H1 (cell line): Measurements from ENCODE around the gene GAR1. TPM values are rescaled to one million over a fixed set of nuclear protein-coding genes. Genes with fewer than 3 reads are reported as not detected.

Experiments used
- CTCF ChIA-PET: fragments of 300-600 bp; sonication (Branson Sonifier 250); formaldehyde crosslinking; loops from one replicate; lab custom pipeline; 2021; ENCODE audit not compliant: partially characterized antibody; lab: Charles Lee
- POLR2A ChIA-PET: fragments of 300-600 bp; sonication (Branson Sonifier 250); formaldehyde crosslinking; loops from one replicate; lab custom pipeline; 2021; ENCODE audit warnings: inconsistent platforms; ENCODE audit not compliant: partially characterized antibody; lab: Charles Lee
- DNase-seq, 2 experiments: peaks; one replicate each; pipeline versions ENCODE4 v3.0.0 to v3.0.0-alpha.2; 2010 to 2022; ENCODE audit warnings: low spot score in 2 of 2, low read depth in 1 of 2, mixed read lengths in 1 of 2
- FAIRE-seq: peaks from 2 replicates; lab custom pipeline; 2011; peaks lifted over from hg19 to GRCh38; lab: Jason Lieb, UNC
- H2AFZ ChIP-seq: 2 replicates; pipeline ENCODE4 v1.8.1; 2012; ENCODE audit warnings: low read length, inconsistent platforms
- H2AK5ac ChIP-seq: 2 replicates; pipeline ENCODE4 v1.6.1; 2013; ENCODE audit warnings: low read depth, low read length
- H2BK120ac ChIP-seq: replicated peaks from 2 replicates; pipeline ENCODE3; 2013; ENCODE audit warnings: low read depth, low read length, inconsistent platforms
- H2BK12ac ChIP-seq: 2 replicates; pipeline ENCODE4 v1.6.1; 2013; ENCODE audit warnings: low read depth, low read length
- H2BK15ac ChIP-seq: 2 replicates; pipeline ENCODE4 v1.6.1; 2013; ENCODE audit warnings: low read length
- H2BK20ac ChIP-seq: 2 replicates; pipeline ENCODE4 v1.6.1; 2013; ENCODE audit warnings: low read length
- H2BK5ac ChIP-seq: 2 replicates; pipeline ENCODE4 v1.6.1; 2013; ENCODE audit warnings: low read depth, low read length
- H3K14ac ChIP-seq: 2 replicates; pipeline ENCODE4 v1.6.1; 2013; ENCODE audit warnings: inconsistent platforms; ENCODE audit not compliant: insufficient read length
- H3K18ac ChIP-seq: 2 replicates; pipeline ENCODE4 v1.6.1; 2013; ENCODE audit warnings: low read length; ENCODE audit errors: extremely low read depth
- H3K23ac ChIP-seq: 2 replicates; pipeline ENCODE4 v1.6.1; 2013; ENCODE audit warnings: inconsistent platforms; ENCODE audit not compliant: insufficient read length
- H3K23me2 ChIP-seq: 2 replicates; pipeline ENCODE4 v1.6.1; 2013; ENCODE audit warnings: low read depth, low read length
- H3K27ac ChIP-seq: 2 replicates; pipeline ENCODE4 v1.6.1; 2011; ENCODE audit warnings: low read depth, low read length, inconsistent platforms
- H3K27me3 ChIP-seq, 4 experiments: replicated peaks in 1 of 4; 1 replicate in 1 of 4; 2 replicates in 3 of 4; pipeline versions ENCODE4 v1.6.1 to v1.8.1; 2011 to 2013; ENCODE audit warnings: low read length in 3 of 4, mild to moderate bottlenecking in 3 of 4, inconsistent platforms in 2 of 4, mixed read lengths in 2 of 4, moderate library complexity in 1 of 4; ENCODE audit not compliant: control insufficient read depth in 3 of 4, insufficient read depth in 3 of 4; ENCODE audit errors: extremely low read depth in 1 of 4
- H3K36me3 ChIP-seq, 4 experiments: 2 replicates each; pipeline versions ENCODE4 v1.6.1 to v1.8.1; 2011 to 2013; ENCODE audit warnings: mild to moderate bottlenecking in 4 of 4, low read length in 3 of 4, moderate library complexity in 2 of 4, control low read depth in 1 of 4, inconsistent platforms in 1 of 4; ENCODE audit not compliant: insufficient read depth in 4 of 4, control insufficient read depth in 2 of 4
- H3K4ac ChIP-seq: replicated peaks from 2 replicates; pipeline ENCODE3; 2013; ENCODE audit warnings: low read length, low read depth, mixed read lengths, inconsistent platforms; ENCODE audit not compliant: insufficient read length
- H3K4me1 ChIP-seq, 4 experiments: replicated peaks in 1 of 4; 1 replicate in 1 of 4; 2 replicates in 3 of 4; pipeline versions ENCODE4 v1.6.1 to v1.8.1; 2011 to 2013; ENCODE audit warnings: low read length in 3 of 4, inconsistent platforms in 2 of 4, mixed read lengths in 1 of 4; ENCODE audit not compliant: insufficient read depth in 4 of 4, control insufficient read depth in 3 of 4
- H3K4me2 ChIP-seq, 2 experiments: 2 replicates each; pipeline versions ENCODE4 v1.6.1 to v1.8.1; 2011 to 2013; ENCODE audit warnings: low read depth in 2 of 2, low read length in 2 of 2, control low read depth in 1 of 2, inconsistent platforms in 1 of 2, mild to moderate bottlenecking in 1 of 2; ENCODE audit not compliant: insufficient read depth in 1 of 2
- H3K4me3 ChIP-seq, 4 experiments: fragments of 200-600, 300-600 bp in 1 of 4; sonication (generic), shearing (Covaris generic), sonication (Bioruptor Twin) in 1 of 4; 2 replicates each; pipeline versions ENCODE4 v1.5.1 to v1.8.1; 2011 to 2016; ENCODE audit warnings: low read length in 4 of 4, low read depth in 3 of 4, control low read depth in 2 of 4, inconsistent platforms in 2 of 4, mild to moderate bottlenecking in 2 of 4, mixed read lengths in 1 of 4, moderate library complexity in 1 of 4; ENCODE audit not compliant: insufficient read depth in 2 of 4; ENCODE audit errors: extremely low read depth in 1 of 4
- H3K56ac ChIP-seq: replicated peaks from 2 replicates; pipeline ENCODE3; 2013; ENCODE audit warnings: low read depth, mild to moderate bottlenecking, mixed read lengths, low read length, inconsistent platforms; ENCODE audit not compliant: insufficient read length
- H3K79me1 ChIP-seq: 2 replicates; pipeline ENCODE4 v1.6.1; 2013; ENCODE audit warnings: low read depth, low read length, control low read depth
- H3K79me2 ChIP-seq, 2 experiments: 2 replicates each; pipeline versions ENCODE4 v1.6.1 to v1.8.1; 2012 to 2013; ENCODE audit warnings: low read length in 2 of 2, mild to moderate bottlenecking in 2 of 2, inconsistent platforms in 1 of 2; ENCODE audit not compliant: insufficient read depth in 2 of 2, control insufficient read depth in 1 of 2
- H3K9ac ChIP-seq, 4 experiments: replicated peaks in 1 of 4; 1 replicate in 1 of 4; 2 replicates in 3 of 4; pipeline versions ENCODE4 v1.6.1 to v1.8.1; 2011 to 2013; ENCODE audit warnings: low read depth in 3 of 4, low read length in 3 of 4, control low read depth in 2 of 4, mild to moderate bottlenecking in 2 of 4, moderate library complexity in 2 of 4, inconsistent platforms in 1 of 4; ENCODE audit errors: extremely low read depth in 1 of 4
- H3K9me3 ChIP-seq, 2 experiments: 2 replicates each; pipeline versions ENCODE4 v1.6.1 to v1.8.1; 2012 to 2013; ENCODE audit warnings: mild to moderate bottlenecking in 2 of 2, moderate library complexity in 2 of 2, control low read depth in 1 of 2, inconsistent platforms in 1 of 2, low read depth in 1 of 2, low read length in 1 of 2, mixed read lengths in 1 of 2; ENCODE audit not compliant: insufficient read depth in 2 of 2
- H4K20me1 ChIP-seq, 2 experiments: replicated peaks in 1 of 2; 2 replicates each; pipeline versions ENCODE3 to v1.8.1; 2011 to 2013; ENCODE audit warnings: inconsistent platforms in 2 of 2, low read length in 2 of 2, mild to moderate bottlenecking in 1 of 2; ENCODE audit not compliant: insufficient read depth in 2 of 2, control insufficient read depth in 1 of 2
- H4K5ac ChIP-seq: 2 replicates; pipeline ENCODE4 v1.6.1; 2013; ENCODE audit warnings: low read length, low read depth, mixed read lengths, inconsistent platforms; ENCODE audit not compliant: insufficient read length
- H4K8ac ChIP-seq: 2 replicates; pipeline ENCODE4 v1.8.0; 2013; ENCODE audit warnings: mild to moderate bottlenecking, moderate library complexity, low read length, inconsistent platforms; ENCODE audit not compliant: insufficient read depth; ENCODE audit errors: extremely low read depth
- H4K91ac ChIP-seq: replicated peaks from 2 replicates; pipeline ENCODE3; 2013; ENCODE audit warnings: low read length, mixed read lengths, inconsistent platforms; ENCODE audit not compliant: insufficient read length
- BRCA1 ChIP-seq: IDR thresholded peaks from 2 replicates; pipeline ENCODE4 v1.6.1; 2012; ENCODE audit warnings: low read depth, low read length, improper control_type of control experiment
- CHD1 ChIP-seq: IDR thresholded peaks from 2 replicates; pipeline ENCODE4 v1.6.1; 2012; ENCODE audit warnings: low read depth, low read length, improper control_type of control experiment
- GTF2F1 ChIP-seq: IDR thresholded peaks from 2 replicates; pipeline ENCODE4 v1.6.1; 2012; ENCODE audit warnings: low read depth, low read length, improper control_type of control experiment, borderline replicate concordance
- JUN ChIP-seq: IDR thresholded peaks from 2 replicates; pipeline ENCODE4 v1.6.1; 2011; ENCODE audit warnings: low read depth, mild to moderate bottlenecking, improper control_type of control experiment, low read length
- KDM5A ChIP-seq: fragments of 200-600 bp; IDR thresholded peaks from 2 replicates; pipeline ENCODE4 v1.7.1; 2012; ENCODE audit warnings: mild to moderate bottlenecking, low read length, inconsistent platforms, mixed read lengths
- NANOG ChIP-seq: IDR thresholded peaks from 2 replicates; pipeline ENCODE4 v1.6.1; 2011; ENCODE audit warnings: low read length, low read depth, mild to moderate bottlenecking, inconsistent platforms; ENCODE audit not compliant: insufficient read depth, poor library complexity, severe bottlenecking
- NRF1 ChIP-seq: IDR thresholded peaks from 2 replicates; pipeline ENCODE4 v1.6.1; 2011; ENCODE audit warnings: mild to moderate bottlenecking, low read depth, low read length, improper control_type of control experiment
- POLR2AphosphoS5 ChIP-seq: IDR thresholded peaks from 2 replicates; pipeline ENCODE4 v1.6.1; 2011; ENCODE audit warnings: low read depth, low read length
- RAD21 ChIP-seq, 2 experiments: IDR thresholded peaks in 1 of 2; conservative IDR thresholded peaks in 1 of 2; 2 replicates each; pipeline ENCODE4 v1.6.1; 2011; ENCODE audit warnings: low read depth in 2 of 2, low read length in 2 of 2, improper control_type of control experiment in 1 of 2, inconsistent platforms in 1 of 2, mild to moderate bottlenecking in 1 of 2, moderate library complexity in 1 of 2
- SIN3A ChIP-seq, 2 experiments: IDR thresholded peaks in 1 of 2; conservative IDR thresholded peaks in 1 of 2; 2 replicates each; pipeline ENCODE4 v1.6.1; 2011 to 2012; ENCODE audit warnings: low read length in 2 of 2, improper control_type of control experiment in 1 of 2, low read depth in 1 of 2, mild to moderate bottlenecking in 1 of 2
- YY1 ChIP-seq: IDR thresholded peaks from 2 replicates; pipeline ENCODE4 v1.6.1; 2011; ENCODE audit warnings: low read depth, mild to moderate bottlenecking, low read length
- WGBS, 2 experiments: shearing (Covaris generic) in 1 of 2; methylation state at CpG; one replicate each; pipeline versions ENCODE4 v1.1.6 to v1.1.7; 2013 to 2015; ENCODE audit warnings: low lambda C conversion rate in 2 of 2, mixed read lengths in 2 of 2, inconsistent platforms in 1 of 2, low coverage in 1 of 2, missing lambda C conversion rate in 1 of 2; ENCODE audit not compliant: insufficient replicate concordance in 2 of 2, insufficient coverage in 1 of 2, insufficient read length in 1 of 2; ENCODE audit errors: extremely low coverage in 1 of 2, missing lambda C conversion rate in 1 of 2; 5-methylcytosine and 5-hydroxymethylcytosine counted together
- polyA plus RNA-seq, 7 experiments: library from polyadenylated mRNA; depleted of rRNA in 3 of 7; stranded (reverse) in 5 of 7; unstranded in 2 of 7; fragments of >200 nt in 5 of 7; fragments of 200-250 nt in 2 of 7; gene quantifications; 1 replicate in 5 of 7; 2 replicates in 1 of 7; 4 replicates in 1 of 7; pipeline versions ENCODE4 v1.2.1 to v1.2.3, GENCODE V29; 2011 to 2013; ENCODE audit warnings: missing spikeins in 2 of 7, mixed read lengths in 2 of 7
- total RNA-seq: library from RNA; stranded (reverse); fragmentation: NEBNext Ultra II Directional; extraction: Animal tissue kit (Norgen Biotek cat#: 25700); gene quantifications from 2 replicates; pipeline ENCODE4 v1.2.1, GENCODE V29; 2021
- TF ChIP-seq, protein P1 (sequence below): IDR thresholded peaks from 2 replicates; pipeline ENCODE4 v1.6.1; 2011; ENCODE audit warnings: low read depth, mild to moderate bottlenecking, low read length; ENCODE audit not compliant: insufficient read depth

Gene GAR1
- total and polyA plus RNA-seq, 2 of the 8 experiments (the other 6 are each of a cell fraction or from before 2014, with no cell fraction given), result 14.5 to 37.5 TPM

DNA sequence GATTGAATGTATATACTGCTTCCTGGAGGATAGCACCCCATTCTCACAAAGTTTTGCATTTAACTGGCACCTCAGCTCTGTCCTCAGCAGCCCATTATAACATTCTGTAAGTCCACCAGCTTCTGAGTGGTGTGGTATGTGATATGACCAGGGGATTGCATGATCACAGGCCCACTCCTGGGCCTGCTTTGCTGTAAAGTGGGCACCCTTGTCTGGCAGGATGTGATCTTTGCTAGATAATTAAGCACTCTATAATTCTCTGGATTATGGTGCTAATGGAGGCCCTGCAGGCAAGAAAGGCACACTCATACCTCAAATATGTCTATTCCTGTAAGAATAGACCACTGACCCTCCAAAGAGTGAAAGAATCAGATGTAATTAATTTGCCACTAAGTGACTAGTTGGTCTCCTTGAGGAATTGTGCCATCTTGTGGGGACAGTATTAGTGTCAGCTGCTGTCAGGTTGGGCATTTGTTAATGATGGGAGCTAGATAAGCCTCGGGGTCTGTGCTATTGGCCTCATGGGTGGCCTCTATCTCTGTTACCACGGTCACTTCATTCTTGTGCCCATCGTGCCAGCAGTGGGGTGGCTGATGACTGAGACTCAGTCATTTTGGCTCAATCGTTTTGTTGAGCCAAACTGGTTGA is 11.5 kb upstream of the GAR1 start:
- H2BK20ac ChIP-seq, result no peak overlapping the region
- no peaks in the 10 kb centered on the region for H3K36me3 ChIP-seq
- no peak overlapping the region for H3K18ac ChIP-seq
- no peak overlapping the region for H3K14ac ChIP-seq
- ChIA-PET POLR2A (interaction anchor here (1.2 to 1.4 kb wide), 2 partner anchors 100 to 102 kb away, joined by 3 to 4 read pairs; partner anchors contain the start of gene CASP6), CTCF (interaction anchor here (0.6 to 1.8 kb wide), 15 partner anchors 9 to 1543 kb away, joined by 3 to 10 read pairs (median 3); partner anchors contain the start of gene CASP6)
- H2AFZ ChIP-seq, result peak overlapping the region; percentile 1; the same call in 1 of the 2 replicates
- no peak overlapping the region for H4K91ac ChIP-seq
- no peak overlapping the region for H2BK12ac ChIP-seq
- H3K27ac ChIP-seq, result no peak overlapping the region
- H3K56ac ChIP-seq, result no peak overlapping the region
- H2AK5ac ChIP-seq, result no peak overlapping the region
- no peaks in the 10 kb centered on the region for H3K27me3 ChIP-seq
- H2BK120ac ChIP-seq, result no peak overlapping the region
- 58% methylated on average over 4 of the region's 4 CpGs; no CpG with 5 or more reads in 1 of the 2 experiments for WGBS, 2 experiments
- H3K23me2 ChIP-seq, result no peaks in the 10 kb centered on the region
- no peak overlapping the region for H2BK15ac ChIP-seq
- H3K9me3 ChIP-seq, result no peaks in the 10 kb centered on the region
- no peak overlapping the region for H2BK5ac ChIP-seq
- no peak overlapping the region for H4K5ac ChIP-seq
- H3K4me1 ChIP-seq, result no peaks in the 10 kb centered on the region
- no peak overlapping the region for H3K4ac ChIP-seq
- no peaks in the 10 kb centered on the region for H3K79me2 ChIP-seq
- no peak overlapping the region for H3K23ac ChIP-seq
- no peak overlapping the region for H4K8ac ChIP-seq
- no peak overlapping the region for H3K4me2 ChIP-seq
- FAIRE-seq (peak; percentile 71), DNase-seq (no peak)
- H3K79me1 ChIP-seq, result no peaks in the 10 kb centered on the region
- no peaks in the 10 kb centered on the region for H4K20me1 ChIP-seq
- H3K9ac ChIP-seq, result no peak overlapping the region
- no peak overlapping the region for H3K4me3 ChIP-seq
- TF ChIP-seq, protein P1, sequence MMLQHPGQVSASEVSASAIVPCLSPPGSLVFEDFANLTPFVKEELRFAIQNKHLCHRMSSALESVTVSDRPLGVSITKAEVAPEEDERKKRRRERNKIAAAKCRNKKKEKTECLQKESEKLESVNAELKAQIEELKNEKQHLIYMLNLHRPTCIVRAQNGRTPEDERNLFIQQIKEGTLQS, result no peak
- TF ChIP-seq NRF1 (no peak), YY1 (no peak), SIN3A (conservative IDR thresholded peaks at IDR 0.05 in 1 of 2, IDR thresholded peaks at IDR 0.05 in 1 of 2; ENCODE audit: low read depth in 1 of 2, low read length in 2 of 2) (no peak), RAD21 (IDR thresholded peaks at IDR 0.05 in 1 of 2, conservative IDR thresholded peaks at IDR 0.05 in 1 of 2; ENCODE audit: low read depth in 2 of 2, low read length in 2 of 2) (peak; percentile 83 to 87), NANOG (no peak), POLR2AphosphoS5 (no peak), KDM5A (no peak), CHD1 (no peak), JUN (no peak), BRCA1 (no peak), GTF2F1 (no peak)
